GM08714 (cell line): ENCODE results near the gene VPS13D.
"Not testable (repeated sequence)": the region's sequence is repeated elsewhere in the genome, so short reads cannot be mapped to it uniquely, and the experiment has no call there.

ENCODE experiments used
- H3K4me3 ChIP-seq: fragments of 200-500 bp; sonication (Bioruptor generic); 2 replicates; pipeline ENCODE4 v1.5.1; 2014; ENCODE audit warnings: mild to moderate bottlenecking, low read length, inconsistent platforms
- ZNF274 ChIP-seq: IDR thresholded peaks from 2 replicates; pipeline ENCODE4 v1.6.1; 2012; ENCODE audit warnings: mild to moderate bottlenecking, low read depth, low read length

Gene VPS13D

DNA sequence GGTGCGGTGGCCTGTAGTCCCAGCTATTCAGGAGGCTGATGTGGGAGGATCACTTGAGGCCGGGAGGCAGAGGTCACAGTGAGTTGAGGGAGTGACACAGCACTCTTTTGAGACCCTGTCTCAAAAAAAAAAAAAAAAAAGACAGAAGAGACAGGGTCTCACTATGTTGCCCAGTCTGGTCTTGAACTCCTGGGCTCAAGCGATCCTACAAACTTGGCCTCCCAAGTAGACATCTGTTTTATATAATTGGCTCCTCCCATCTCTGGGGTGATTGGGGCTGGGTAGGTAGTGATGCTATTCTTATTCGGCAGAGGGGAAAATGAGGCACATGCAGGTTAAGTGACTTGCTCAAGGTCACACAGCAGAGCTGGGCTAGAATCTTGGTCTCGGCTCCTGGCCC lies 23.6 kb upstream of the VPS13D start:
- H3K4me3 ChIP-seq = no peak overlapping the region
- TF ChIP-seq ZNF274 = no peak

DNA sequence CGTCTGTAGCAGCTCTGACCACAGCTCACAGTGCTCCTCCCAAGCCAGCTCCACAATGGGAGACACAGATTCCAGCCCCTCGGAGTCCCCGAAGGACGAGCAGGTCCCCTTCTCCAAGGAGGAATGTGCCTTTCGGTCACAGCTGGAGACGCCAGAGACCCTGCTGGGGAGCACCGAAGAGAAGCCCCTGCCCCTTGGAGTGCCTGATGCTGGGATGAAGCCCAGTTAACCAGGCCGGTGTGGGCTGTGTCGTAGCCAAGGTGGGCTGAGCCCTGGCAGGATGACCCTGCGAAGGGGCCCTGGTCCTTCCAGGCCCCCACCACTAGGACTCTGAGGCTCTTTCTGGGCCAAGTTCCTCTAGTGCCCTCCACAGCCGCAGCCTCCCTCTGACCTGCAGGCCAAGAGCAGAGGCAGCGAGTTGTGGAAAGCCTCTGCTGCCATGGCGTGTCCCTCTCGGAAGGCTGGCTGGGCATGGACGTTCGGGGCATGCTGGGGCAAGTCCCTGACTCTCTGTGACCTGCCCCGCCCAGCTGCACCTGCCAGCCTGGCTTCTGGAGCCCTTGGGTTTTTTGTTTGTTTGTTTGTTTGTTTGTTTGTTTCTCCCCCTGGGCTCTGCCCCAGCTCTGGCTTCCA lies 22.9 kb upstream of the VPS13D start:
- no peak overlapping the region for H3K4me3 ChIP-seq
- no peak for TF ChIP-seq ZNF274

DNA sequence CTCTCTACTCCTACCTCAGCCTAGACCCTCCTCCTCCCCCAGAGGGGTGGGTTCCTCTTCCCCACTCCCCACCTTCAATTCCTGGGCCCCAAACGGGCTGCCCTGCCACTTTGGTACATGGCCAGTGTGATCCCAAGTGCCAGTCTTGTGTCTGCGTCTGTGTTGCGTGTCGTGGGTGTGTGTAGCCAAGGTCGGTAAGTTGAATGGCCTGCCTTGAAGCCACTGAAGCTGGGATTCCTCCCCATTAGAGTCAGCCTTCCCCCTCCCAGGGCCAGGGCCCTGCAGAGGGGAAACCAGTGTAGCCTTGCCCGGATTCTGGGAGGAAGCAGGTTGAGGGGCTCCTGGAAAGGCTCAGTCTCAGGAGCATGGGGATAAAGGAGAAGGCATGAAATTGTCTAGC lies 21.6 kb upstream of the VPS13D start:
- no peak for TF ChIP-seq ZNF274

DNA sequence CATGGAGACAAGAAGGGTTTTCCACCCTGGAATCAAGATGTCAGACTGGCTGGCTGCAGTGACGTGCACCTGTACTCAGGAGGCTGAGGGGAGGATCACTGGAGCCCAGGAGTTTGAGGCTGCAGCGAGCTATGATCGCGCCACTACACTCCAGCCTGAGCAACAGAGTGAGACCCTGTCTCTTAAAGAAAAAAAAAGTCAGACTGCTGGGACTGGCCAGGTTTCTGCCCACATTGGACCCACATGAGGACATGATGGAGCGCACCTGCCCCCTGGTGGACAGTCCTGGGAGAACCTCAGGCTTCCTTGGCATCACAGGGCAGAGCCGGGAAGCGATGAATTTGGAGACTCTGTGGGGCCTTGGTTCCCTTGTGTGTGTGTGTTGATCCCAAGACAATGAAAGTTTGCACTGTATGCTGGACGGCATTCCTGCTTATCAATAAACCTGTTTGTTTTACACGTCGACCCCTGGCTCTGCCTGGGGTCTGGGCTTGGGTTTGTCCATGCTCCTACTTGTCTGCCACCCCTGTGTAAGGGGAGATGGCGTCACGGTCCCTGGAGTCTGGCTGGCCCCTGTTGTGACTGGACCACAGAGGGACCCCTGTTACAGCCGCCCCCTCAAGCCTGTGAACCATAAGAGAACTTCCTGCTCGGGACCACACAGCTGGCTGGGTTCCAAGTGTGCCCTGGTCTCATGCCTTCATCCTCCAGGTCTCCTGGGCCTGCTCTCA lies 20.9 kb upstream of the VPS13D start:
- no peak overlapping the region for H3K4me3 ChIP-seq
- no peak for TF ChIP-seq ZNF274

More for the DNA sequence above, 21.6 kb upstream of the VPS13D start:
- H3K4me3 ChIP-seq = no peak overlapping the region

DNA sequence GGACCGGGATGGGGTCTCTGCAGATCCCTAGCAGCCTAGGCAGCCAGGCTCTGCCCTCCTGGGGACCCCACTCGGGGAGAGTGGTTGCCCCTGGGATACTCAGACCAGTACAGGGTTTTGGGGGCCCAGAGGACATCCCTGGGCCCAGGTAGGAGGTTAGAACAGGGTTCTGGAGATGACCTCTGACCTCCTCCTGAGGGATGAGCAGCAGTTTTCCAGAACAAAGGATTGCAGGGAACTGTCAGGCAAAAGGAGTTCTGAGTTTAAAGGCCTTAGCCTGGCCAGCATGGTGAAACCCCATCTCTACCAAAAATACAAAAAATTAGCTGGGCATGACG lies 20.4 kb upstream of the VPS13D start:
- H3K4me3 ChIP-seq = no peak overlapping the region
- no peak for TF ChIP-seq ZNF274

DNA sequence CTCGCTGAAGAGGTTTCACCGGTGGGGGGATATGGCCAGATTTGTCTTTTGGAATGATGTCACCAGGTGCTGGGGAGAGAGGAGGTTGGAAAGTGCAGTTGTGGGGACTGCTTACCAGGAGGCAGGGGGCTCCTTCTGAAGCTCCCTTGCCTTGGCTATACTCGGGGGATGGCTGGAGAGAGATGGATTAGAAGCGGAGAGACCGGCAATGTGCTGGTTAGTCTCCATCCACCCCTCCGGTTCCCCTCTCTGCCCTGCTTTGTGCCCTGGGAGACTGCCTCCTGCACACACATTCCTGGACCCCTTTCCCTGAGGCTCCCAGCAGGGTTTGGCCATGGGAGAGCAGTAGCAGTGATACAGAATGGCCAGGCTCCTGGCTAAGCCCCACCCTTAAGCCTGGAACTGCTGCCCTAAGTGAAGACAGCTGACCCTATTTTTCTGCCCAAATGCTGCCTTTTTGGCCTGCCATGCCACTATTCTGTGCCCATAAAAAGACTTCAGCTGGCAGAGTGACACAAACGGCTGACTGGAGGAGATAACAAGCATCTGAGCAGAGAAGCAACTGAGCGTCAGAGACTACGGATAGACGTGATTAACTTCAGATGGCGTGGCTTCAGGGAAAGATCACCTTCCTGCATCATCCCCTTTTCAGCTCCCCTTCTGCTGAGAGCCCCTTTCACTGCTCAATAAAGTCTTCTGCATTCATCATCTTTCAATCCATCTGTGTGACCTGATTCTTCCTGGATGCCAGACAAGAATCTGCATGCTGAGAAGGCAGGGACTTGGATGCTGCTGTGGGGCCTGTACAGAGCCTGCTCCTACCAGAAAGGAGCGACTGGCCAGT lies 14.5 kb upstream of the VPS13D start:
- no peak overlapping the region for H3K4me3 ChIP-seq
- no peak for TF ChIP-seq ZNF274

DNA sequence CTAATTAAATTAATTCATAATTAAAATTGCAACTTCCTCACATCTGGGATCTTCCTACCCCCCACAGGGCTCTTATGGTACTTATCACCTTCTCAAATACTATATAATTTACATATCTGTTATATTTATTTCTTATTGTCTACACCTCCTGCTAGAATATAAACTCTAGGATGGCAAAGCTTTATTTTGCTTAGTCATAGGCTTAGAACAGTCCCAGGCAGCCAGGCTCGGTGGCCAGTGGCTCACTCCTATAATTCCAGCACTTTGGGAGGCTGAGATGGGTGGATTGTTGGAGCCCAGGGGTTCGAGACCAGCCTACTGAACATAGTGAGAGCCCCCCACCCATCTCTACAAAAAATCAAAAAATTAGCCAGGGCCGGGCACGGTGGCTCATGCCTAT lies 10.0 kb upstream of the VPS13D start:
- no peak overlapping the region for H3K4me3 ChIP-seq
- TF ChIP-seq ZNF274 = no peak

DNA sequence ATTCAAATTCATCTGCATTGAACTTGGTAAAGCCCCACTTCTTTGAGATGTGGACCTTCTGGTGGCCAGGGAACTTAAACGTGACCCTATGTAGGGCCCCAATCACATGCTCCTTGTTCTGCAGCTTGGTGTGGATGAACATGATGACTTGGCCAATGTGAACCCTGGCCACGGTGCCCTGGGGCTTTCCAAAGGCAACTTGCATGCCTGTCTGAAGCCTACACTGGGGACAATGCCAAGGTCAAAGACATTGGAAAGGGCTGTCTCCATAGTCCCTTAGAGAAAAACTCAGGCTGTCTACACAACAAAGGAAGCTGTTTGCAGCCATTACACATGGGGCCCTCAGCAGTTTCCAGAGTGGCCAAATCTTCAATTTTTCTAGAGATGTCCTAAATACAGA lies 8.9 kb upstream of the VPS13D start:
- no peak for TF ChIP-seq ZNF274
- H3K4me3 ChIP-seq = no peak overlapping the region

DNA sequence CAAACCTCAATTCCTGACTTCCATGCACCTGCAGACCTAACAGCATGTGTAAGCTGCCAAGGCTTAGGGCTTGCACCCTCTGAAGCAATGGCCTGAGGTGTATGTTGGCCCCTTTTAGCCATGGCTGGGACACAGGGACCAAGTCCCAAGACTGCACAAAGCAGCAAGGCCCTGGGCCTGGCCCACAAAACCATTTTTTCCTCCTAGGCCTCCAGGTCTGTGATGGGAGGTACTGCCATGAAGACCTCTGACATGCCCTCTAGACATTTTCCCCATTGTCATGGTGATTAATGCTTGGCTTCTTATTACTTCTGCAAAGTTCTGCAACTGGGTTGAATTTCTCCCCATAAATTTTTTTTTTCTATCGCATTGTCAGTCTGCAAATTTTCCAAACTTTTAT lies 7.1 kb upstream of the VPS13D start:
- H3K4me3 ChIP-seq = not testable (repeated sequence)

DNA sequence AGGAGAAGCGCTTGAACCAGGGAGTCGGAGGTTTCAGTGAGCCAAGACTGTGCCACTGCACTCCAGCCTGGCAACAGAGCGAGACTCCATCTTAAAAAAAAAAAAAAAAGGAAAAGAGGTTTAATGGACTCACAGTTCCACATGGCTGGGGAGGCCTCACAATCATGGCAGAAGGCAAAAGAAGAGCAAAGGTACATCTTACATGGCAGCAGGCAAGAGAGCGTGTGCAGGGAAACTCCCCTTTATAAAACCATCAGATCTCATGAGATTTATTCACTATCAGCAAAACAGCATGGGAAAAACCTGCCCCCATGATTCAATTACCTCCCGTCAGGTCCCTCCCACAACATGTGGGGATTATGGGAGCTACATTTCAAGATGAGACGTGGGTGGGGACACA lies 5.7 kb upstream of the VPS13D start:
- not testable (repeated sequence) for H3K4me3 ChIP-seq

DNA sequence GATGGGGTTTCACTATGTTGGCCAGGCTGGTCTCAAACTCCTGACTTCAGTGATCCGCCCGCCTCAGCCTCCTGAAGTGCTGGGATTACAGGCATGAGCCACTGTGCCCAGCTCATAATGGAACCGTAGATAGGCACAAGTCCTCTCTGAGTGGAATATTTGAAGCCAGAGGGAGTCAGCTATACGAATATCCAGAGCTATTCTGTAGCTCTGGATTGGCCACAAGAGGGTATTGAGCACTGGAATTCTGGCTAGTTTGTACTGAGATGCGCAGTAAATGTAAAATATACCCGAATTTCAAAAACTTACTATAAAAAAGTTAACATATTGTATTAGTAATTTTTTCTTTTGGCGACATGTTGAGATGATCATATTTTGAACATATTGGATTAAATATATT lies 851 bp upstream of the VPS13D start:
- H3K4me3 ChIP-seq = no peak overlapping the region
- TF ChIP-seq ZNF274 = no peak

DNA sequence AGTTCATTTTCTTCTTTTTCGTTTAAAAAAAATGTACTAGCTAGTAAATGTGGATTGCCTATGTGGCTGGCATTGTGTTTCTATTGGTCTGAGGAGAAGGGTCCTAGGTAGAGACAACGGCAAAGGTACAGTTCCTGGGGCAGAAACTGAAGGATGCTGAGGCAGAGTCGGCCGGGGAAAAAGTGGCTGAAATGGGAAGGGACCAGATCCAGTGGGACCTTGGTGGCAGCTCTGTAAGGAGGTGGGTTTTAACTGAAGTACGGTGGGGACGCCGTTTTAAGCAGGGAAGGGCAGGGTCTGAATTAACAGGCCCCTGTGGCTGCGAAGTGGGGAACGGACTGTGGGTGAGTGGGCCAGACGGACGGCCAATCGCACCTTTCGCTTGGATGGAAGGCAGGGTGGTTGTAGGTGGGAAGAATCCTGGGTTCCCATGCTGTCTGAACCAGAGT lies 420 bp upstream of the VPS13D start:
- no peak for TF ChIP-seq ZNF274
- H3K4me3 ChIP-seq = no peak overlapping the region

DNA sequence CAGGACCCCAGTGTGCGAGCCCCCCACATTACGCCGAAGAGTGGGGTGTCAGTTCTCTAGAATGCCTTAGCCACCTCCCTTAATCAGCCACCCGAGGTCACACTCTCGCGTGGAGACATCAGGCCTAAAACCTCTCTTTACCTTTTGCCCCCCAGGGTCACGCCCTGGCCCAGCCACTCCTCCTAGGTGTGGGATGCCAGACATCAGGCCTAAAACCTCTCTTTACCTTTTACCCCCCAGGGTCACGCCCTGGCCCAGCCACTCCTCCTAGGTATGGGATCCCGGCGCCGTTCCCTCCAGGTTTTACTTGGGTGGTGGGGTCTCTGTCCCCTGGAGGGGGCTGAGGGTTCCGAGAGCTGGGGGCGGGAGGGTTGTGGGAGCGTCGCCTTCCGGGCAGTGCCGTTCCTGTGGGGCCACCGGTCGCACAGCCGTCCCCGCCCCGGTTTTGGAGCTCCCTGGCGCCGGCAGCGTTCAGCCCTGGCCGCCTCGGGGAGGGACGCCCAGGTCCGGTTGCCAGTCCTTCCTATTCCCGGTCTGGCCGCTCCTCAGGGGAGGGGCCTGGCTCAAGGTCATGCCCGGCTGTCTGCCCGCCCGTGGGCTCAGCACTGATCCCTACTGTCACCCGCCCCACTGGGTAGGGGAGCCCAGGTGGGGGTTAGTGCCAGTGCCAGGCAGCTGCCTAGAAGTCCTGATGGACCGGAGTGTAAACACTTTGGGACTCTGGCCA lies 882 bp downstream of the VPS13D start:
- no peak for TF ChIP-seq ZNF274

DNA sequence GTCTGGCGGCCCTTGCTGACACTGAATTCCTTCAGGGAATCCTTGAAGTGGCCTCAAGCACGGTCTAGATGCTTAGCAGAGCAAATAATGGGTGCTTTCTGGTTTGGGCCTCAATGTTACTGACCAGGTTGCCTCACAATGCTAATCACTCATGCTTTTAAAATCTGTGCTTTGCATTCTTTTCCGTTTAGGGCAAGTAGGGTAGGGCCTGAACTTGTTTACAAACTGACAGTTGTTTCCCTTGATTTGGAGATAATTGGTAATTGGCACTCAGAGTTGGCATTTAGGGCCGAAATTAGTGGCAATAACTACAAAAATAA lies 1.4 kb downstream of the VPS13D start:
- TF ChIP-seq ZNF274 = no peak
- H3K4me3 ChIP-seq = peak overlapping the region; percentile 78; the same call in 1 of the 2 replicates

More for the DNA sequence above, 882 bp downstream of the VPS13D start:
- H3K4me3 ChIP-seq = peak overlapping the region; percentile 78
